Kidney (tissue), 14 donors: ENCODE results near the gene PRAMEF12. TPM values are rescaled to one million over a fixed set of nuclear protein-coding genes. Genes with fewer than 3 reads are reported as not detected.

Experiments
- DNase-seq, 5 donors: peaks; one replicate each; pipeline ENCODE4 v3.0.0-alpha.2; 2013 to 2020
- FAIRE-seq: peaks from 2 replicates; lab custom pipeline; 2012; peaks lifted over from hg19 to GRCh38; lab: Jason Lieb, UNC
- H3K27ac ChIP-seq, 2 donors: one replicate each; pipeline ENCODE4 v1.7.0; 2013; ENCODE audit warnings: low read depth in 2 of 2, low read length in 2 of 2, inconsistent platforms in 1 of 2
- H3K27me3 ChIP-seq: one replicate; pipeline ENCODE4 v1.7.1; 2013; ENCODE audit warnings: low read length, inconsistent platforms; ENCODE audit not compliant: control insufficient read depth, insufficient read depth
- H3K36me3 ChIP-seq, 3 donors: one replicate each; pipeline versions ENCODE4 v1.7.0 to v1.7.1; 2013; ENCODE audit warnings: low read length in 3 of 3, control low read depth in 1 of 3, inconsistent platforms in 1 of 3; ENCODE audit not compliant: insufficient read depth in 3 of 3, control insufficient read depth in 2 of 3
- H3K4me1 ChIP-seq, 3 donors: one replicate each; pipeline versions ENCODE4 v1.7.0 to v1.7.1; 2013; ENCODE audit warnings: low read length in 3 of 3, inconsistent platforms in 1 of 3, low read depth in 1 of 3; ENCODE audit not compliant: control insufficient read depth in 2 of 3, insufficient read depth in 2 of 3
- H3K4me3 ChIP-seq, 3 donors: one replicate each; pipeline versions ENCODE4 v1.7.0 to v1.8.1; 2013; ENCODE audit warnings: low read length in 3 of 3, control low read depth in 1 of 3, inconsistent platforms in 1 of 3
- H3K9ac ChIP-seq, 3 donors: one replicate each; pipeline versions ENCODE4 v1.7.0 to v1.7.1; 2013; ENCODE audit warnings: low read length in 3 of 3, control low read depth in 1 of 3, inconsistent platforms in 1 of 3
- H3K9me3 ChIP-seq, 3 donors: one replicate each; pipeline versions ENCODE4 v1.7.0 to v1.7.1; 2013; ENCODE audit warnings: low read length in 3 of 3, control low read depth in 1 of 3, inconsistent platforms in 1 of 3; ENCODE audit not compliant: control insufficient read depth in 2 of 3, insufficient read depth in 1 of 3
- intact Hi-C: fragments of 100-400 bp; cut with DNase I; formaldehyde crosslinking; loops from one replicate; pipeline ENCODE4 v1.11.1; 2022
- polyA plus RNA-seq: library from polyadenylated mRNA; stranded (reverse); fragments of 350-450 nt; fragmentation: Illumina TruSeq; extraction: RNeasy Lipid Tissue Mini Kit (QIAGEN cat#74804); gene quantifications from one replicate; pipeline ENCODE4 v1.2.3, GENCODE V29; 2014; ENCODE audit warnings: low read depth, low replicate concordance; ENCODE audit not compliant: insufficient read depth
- total RNA-seq: library from RNA; stranded (reverse); fragmentation: NEBNext Ultra II Directional; extraction: Animal tissue kit (Norgen Biotek cat#: 25700); gene quantifications from one replicate; pipeline ENCODE4 v1.2.1, GENCODE V29; 2021
- TF ChIP-seq, protein P1 (sequence below): IDR thresholded peaks from 3 replicates; pipeline ENCODE4 v1.5.1; 2012; ENCODE audit warnings: mild to moderate bottlenecking, moderate library complexity, borderline replicate concordance; ENCODE audit not compliant: insufficient read depth; ENCODE audit errors: extremely low read depth
- donor health status: control.
- donor health status: control.
- donor health status: control.
- donor health status: control.
- donor health status: control.
- donor health status: DM: yes; HTN: yes; CAD: no.
- donor health status: Normal renal cell carcinoma (clear cell type).

Gene PRAMEF12
- total and polyA plus RNA-seq, 2 donors from 2014 or later, result not detected

DNA sequence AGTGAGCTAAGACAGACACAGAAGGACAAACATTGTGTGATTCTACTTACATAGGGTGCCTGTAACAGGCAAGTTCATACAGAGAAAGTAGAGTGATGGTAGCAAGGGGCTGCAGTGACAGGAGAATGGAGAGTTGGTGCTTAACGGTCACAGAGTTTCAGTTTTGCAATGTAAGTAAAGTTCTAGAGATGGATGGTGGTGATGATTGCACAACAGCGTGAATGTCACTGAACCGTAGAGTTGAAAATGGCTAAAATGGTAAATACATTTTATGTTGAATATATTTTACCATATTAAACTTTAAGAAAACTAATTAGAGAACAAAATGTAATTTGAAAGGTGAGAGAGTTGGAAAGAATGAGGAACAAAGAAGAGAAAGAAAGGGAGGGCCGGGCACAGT is 18.8 kb upstream of the PRAMEF12 start:
- FAIRE-seq (no peak), DNase-seq (no peak)
- H3K27ac ChIP-seq, result no peak overlapping the region
- no peak overlapping the region for H3K9ac ChIP-seq
- intact Hi-C loops, result no loop called here
- no peaks in the 10 kb centered on the region for H3K36me3 ChIP-seq
- no peaks in the 10 kb centered on the region for H3K27me3 ChIP-seq
- TF ChIP-seq, protein P1, sequence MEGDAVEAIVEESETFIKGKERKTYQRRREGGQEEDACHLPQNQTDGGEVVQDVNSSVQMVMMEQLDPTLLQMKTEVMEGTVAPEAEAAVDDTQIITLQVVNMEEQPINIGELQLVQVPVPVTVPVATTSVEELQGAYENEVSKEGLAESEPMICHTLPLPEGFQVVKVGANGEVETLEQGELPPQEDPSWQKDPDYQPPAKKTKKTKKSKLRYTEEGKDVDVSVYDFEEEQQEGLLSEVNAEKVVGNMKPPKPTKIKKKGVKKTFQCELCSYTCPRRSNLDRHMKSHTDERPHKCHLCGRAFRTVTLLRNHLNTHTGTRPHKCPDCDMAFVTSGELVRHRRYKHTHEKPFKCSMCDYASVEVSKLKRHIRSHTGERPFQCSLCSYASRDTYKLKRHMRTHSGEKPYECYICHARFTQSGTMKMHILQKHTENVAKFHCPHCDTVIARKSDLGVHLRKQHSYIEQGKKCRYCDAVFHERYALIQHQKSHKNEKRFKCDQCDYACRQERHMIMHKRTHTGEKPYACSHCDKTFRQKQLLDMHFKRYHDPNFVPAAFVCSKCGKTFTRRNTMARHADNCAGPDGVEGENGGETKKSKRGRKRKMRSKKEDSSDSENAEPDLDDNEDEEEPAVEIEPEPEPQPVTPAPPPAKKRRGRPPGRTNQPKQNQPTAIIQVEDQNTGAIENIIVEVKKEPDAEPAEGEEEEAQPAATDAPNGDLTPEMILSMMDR, result no peak
- no peaks in the 10 kb centered on the region for H3K4me1 ChIP-seq
- H3K9me3 ChIP-seq, result peaks cover 0 to 5% (median 3%) of the 10 kb centered on the region in 3 donors
- no peak overlapping the region for H3K4me3 ChIP-seq

GRCh38 chr1:12756273-12756672 is 17.3 kb upstream of the PRAMEF12 start:
- Histone ChIP-seq H3K36me3 (no peaks in the 10 kb centered on the region), H3K4me1 (no peaks in the 10 kb centered on the region), H3K9ac (no peak overlapping the region), H3K9me3 (no peaks in the 10 kb centered on the region), H3K27me3 (no peaks in the 10 kb centered on the region), H3K27ac (no peak overlapping the region), H3K4me3 (no peak overlapping the region)
- FAIRE-seq, result no peak
- DNase-seq, result no peak
- TF ChIP-seq, protein P1, result no peak
- intact Hi-C loops, result no loop called here

DNA sequence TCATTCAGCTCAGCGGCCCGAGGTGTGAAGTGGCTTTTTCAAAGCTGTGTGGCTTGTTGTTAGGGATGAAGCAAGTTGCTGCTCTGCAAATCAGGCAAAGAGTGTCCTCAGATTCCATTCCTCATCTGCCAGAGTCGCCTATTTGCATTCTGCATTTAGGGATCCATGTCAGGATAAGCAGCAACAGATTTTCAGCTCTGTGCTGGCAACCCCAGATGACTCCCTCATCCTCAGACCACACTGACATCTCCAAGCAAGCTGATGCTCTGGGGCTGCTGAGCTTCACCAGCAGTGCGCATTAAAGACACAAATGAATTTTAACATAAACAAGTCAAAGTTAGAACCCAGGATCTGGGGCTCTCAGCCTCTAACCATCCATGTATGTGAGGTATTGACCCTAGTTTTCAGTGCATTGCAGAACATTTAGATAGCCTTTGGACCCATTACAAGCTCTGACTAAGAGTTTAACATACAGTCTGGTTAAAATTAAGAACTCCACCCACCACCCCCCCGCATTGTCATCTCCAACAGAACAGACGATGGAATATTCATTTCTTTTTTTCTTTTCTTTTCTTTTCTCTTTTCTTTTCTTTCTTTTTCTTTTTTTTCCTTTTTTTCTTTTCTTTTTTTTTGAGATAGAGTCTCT is 16.6 kb upstream of the PRAMEF12 start:
- no peak overlapping the region for H3K9ac ChIP-seq
- DNase-seq, result no peak
- no peaks in the 10 kb centered on the region for H3K36me3 ChIP-seq
- TF ChIP-seq, protein P1, result no peak
- H3K27ac ChIP-seq, result no peak overlapping the region
- H3K4me1 ChIP-seq, result no peaks in the 10 kb centered on the region
- H3K27me3 ChIP-seq, result no peaks in the 10 kb centered on the region
- H3K9me3 ChIP-seq, result no peaks in the 10 kb centered on the region
- FAIRE-seq, result no peak
- H3K4me3 ChIP-seq, result no peak overlapping the region
- intact Hi-C loops, result no loop called here

DNA sequence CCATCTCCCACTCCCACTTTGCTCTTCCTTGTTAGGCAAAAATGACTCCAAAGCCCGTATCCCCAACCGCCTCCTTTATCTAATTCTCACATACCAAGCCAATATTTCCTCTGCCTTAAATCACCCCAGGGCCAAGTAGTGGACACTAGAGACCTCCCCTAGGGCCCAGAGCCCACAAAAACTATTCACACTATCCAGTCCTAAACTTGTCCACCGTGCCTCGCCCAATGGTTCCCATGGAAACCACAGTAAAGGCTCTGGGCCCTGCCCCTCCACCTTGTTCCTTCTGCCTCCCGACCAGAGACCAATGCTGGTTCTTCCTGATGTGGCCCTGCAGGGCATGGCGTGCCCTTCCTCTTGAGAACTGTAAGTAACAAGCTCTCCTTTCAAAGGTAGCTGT is 15.7 kb upstream of the PRAMEF12 start:
- no peak overlapping the region for H3K27ac ChIP-seq
- H3K4me1 ChIP-seq, result no peaks in the 10 kb centered on the region
- DNase-seq (no peak), FAIRE-seq (no peak)
- H3K27me3 ChIP-seq, result no peaks in the 10 kb centered on the region
- H3K9me3 ChIP-seq, result no peaks in the 10 kb centered on the region
- no peak overlapping the region for H3K9ac ChIP-seq
- intact Hi-C loops, result no loop called here
- TF ChIP-seq, protein P1, result no peak
- H3K4me3 ChIP-seq, result no peak overlapping the region
- no peaks in the 10 kb centered on the region for H3K36me3 ChIP-seq
